ENCODE data around the gene COX15.

DNA sequence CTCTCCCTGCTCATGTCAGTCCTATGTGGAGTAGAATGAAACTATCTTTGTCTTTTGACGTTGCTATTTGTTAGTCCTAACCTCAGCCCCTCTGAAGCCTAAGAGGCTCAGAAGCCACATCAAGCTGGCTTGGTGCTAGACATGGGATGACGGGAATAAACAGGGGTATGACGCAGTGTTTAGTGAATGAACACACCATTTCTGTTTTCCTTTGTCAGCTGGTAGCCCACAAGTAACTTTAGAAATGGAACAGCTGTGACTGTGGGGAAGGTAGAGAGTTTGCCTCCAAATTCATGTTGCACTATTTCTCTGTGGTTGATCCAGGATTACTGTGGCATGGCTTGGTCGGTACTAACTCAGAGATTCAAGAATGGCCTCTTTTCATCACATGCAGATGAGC is 31.3 kb downstream of the COX15 start:
- TF ChIP-seq POLR2A (IDR thresholded peaks at IDR 0.05; ENCODE audit: low read depth, low read length): no peak
- no peak for TF ChIP-seq USF2 (IDR thresholded peaks at IDR 0.05; ENCODE audit: low read depth, low read length)
- TF ChIP-seq CTCF (conservative IDR thresholded peaks at IDR 0.05; ENCODE audit: low read depth, low read length): no peak
- no peak for TF ChIP-seq CEBPB (IDR thresholded peaks at IDR 0.05; ENCODE audit: low read depth, low read length)
- no peak for TF ChIP-seq CHD1 (IDR thresholded peaks at IDR 0.05; ENCODE audit: low read depth, low read length)
- no peak for TF ChIP-seq SMC3 (IDR thresholded peaks at IDR 0.05; ENCODE audit: low read depth, low read length)
- no peak for TF ChIP-seq RFX5 (IDR thresholded peaks at IDR 0.05; ENCODE audit: low read depth, low read length)
